DND-41 (cell line): Measurements from ENCODE around the gene SERPING1.

Experiments
- ATAC-seq: fragments of 200-7000 bp; cut with Tn5 transposase; 3 replicates; pipeline ENCODE4 v1.9.1; 2021; ENCODE audit warnings: low read depth; ENCODE audit not compliant: insufficient read depth
- DNase-seq: peaks from one replicate; pipeline ENCODE4 v3.0.0-alpha.2; 2020
- H2AFZ ChIP-seq: 2 replicates; pipeline ENCODE4 v1.6.0; 2012; ENCODE audit warnings: low read depth, low read length
- H3K27ac ChIP-seq: 2 replicates; pipeline ENCODE4 v1.5.1; 2012; ENCODE audit warnings: low read length, inconsistent platforms
- H3K27me3 ChIP-seq: fragments of 200-600 bp; sonication (generic); 2 replicates; pipeline ENCODE4 v1.6.0; 2012; ENCODE audit warnings: low read length, mild to moderate bottlenecking, inconsistent platforms; ENCODE audit not compliant: insufficient read depth, poor library complexity
- H3K36me3 ChIP-seq: 2 replicates; pipeline ENCODE4 v1.5.1; 2012; ENCODE audit warnings: low read length, inconsistent platforms; ENCODE audit not compliant: insufficient read depth
- H3K4me1 ChIP-seq: 2 replicates; pipeline ENCODE4 v1.5.1; 2012; ENCODE audit warnings: mild to moderate bottlenecking, low read length; ENCODE audit not compliant: insufficient read depth
- H3K4me2 ChIP-seq: 2 replicates; pipeline ENCODE4 v1.6.0; 2012; ENCODE audit warnings: mild to moderate bottlenecking, moderate library complexity, low read length, inconsistent platforms; ENCODE audit not compliant: insufficient read depth
- H3K4me3 ChIP-seq, 2 experiments: fragments of 200-600 bp in 1 of 2; shearing (Covaris generic) in 1 of 2; 2 replicates each; pipeline ENCODE4 v1.5.1; 2012 to 2016; ENCODE audit warnings: inconsistent platforms in 2 of 2, low read length in 2 of 2, mild to moderate bottlenecking in 2 of 2, low read depth in 1 of 2, moderate library complexity in 1 of 2
- H3K79me2 ChIP-seq: 2 replicates; pipeline ENCODE4 v1.6.0; 2012; ENCODE audit warnings: low read length, inconsistent platforms; ENCODE audit not compliant: insufficient read depth
- H3K9ac ChIP-seq: 2 replicates; pipeline ENCODE4 v1.6.0; 2012; ENCODE audit warnings: low read depth, mild to moderate bottlenecking, inconsistent platforms, low read length, moderate library complexity
- H3K9me3 ChIP-seq: 2 replicates; pipeline ENCODE4 v1.5.1; 2012; ENCODE audit warnings: low read length, moderate library complexity, mild to moderate bottlenecking, inconsistent platforms; ENCODE audit not compliant: insufficient read depth, severe bottlenecking
- H4K20me1 ChIP-seq: 2 replicates; pipeline ENCODE4 v1.6.0; 2012; ENCODE audit warnings: low read length; ENCODE audit not compliant: insufficient read depth
- EZH2 ChIP-seq: IDR thresholded peaks from 3 replicates; pipeline ENCODE4 v1.6.1; 2012; ENCODE audit warnings: borderline replicate concordance, low read depth, mild to moderate bottlenecking, moderate library complexity, low read length, inconsistent platforms; ENCODE audit not compliant: severe bottlenecking
- TF ChIP-seq, protein P1 (sequence below): IDR thresholded peaks from 2 replicates; pipeline ENCODE4 v1.5.1; 2012; ENCODE audit warnings: borderline replicate concordance, low read length, moderate library complexity, mild to moderate bottlenecking; ENCODE audit not compliant: poor library complexity, severe bottlenecking; ENCODE audit errors: extremely low read depth

The SERPING1 gene

GRCh38 chr11:57597461-57597915, at the start of gene SERPING1:
SERPING1 (plus strand) TSS chr11:57597685; CDS start chr11:57598271, 586 bp downstream.
- H3K27ac ChIP-seq, result no peak within 1 kb of the TSS
- DNase-seq (no peak), ATAC-seq (no peak)
- H3K4me3 ChIP-seq, result no peak within 1 kb of the TSS
- no peak within 1 kb of the TSS for H3K4me2 ChIP-seq
- H2AFZ ChIP-seq, result no peak within 1 kb of the TSS
- H3K27me3 ChIP-seq, result no peaks in the 10 kb centered on the region
- no peaks in the 10 kb centered on the region for H4K20me1 ChIP-seq
- H3K79me2 ChIP-seq, result no peaks in the 10 kb centered on the region
- no peaks in the 10 kb centered on the region for H3K4me1 ChIP-seq
- no peaks in the 10 kb centered on the region for H3K9me3 ChIP-seq
- TF ChIP-seq, protein P1, sequence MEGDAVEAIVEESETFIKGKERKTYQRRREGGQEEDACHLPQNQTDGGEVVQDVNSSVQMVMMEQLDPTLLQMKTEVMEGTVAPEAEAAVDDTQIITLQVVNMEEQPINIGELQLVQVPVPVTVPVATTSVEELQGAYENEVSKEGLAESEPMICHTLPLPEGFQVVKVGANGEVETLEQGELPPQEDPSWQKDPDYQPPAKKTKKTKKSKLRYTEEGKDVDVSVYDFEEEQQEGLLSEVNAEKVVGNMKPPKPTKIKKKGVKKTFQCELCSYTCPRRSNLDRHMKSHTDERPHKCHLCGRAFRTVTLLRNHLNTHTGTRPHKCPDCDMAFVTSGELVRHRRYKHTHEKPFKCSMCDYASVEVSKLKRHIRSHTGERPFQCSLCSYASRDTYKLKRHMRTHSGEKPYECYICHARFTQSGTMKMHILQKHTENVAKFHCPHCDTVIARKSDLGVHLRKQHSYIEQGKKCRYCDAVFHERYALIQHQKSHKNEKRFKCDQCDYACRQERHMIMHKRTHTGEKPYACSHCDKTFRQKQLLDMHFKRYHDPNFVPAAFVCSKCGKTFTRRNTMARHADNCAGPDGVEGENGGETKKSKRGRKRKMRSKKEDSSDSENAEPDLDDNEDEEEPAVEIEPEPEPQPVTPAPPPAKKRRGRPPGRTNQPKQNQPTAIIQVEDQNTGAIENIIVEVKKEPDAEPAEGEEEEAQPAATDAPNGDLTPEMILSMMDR, result no peak
- no peak for TF ChIP-seq EZH2
- H3K9ac ChIP-seq, result no peak within 1 kb of the TSS
- H3K36me3 ChIP-seq, result no peaks in the 10 kb centered on the region

- H3K4me2 ChIP-seq, result no peak overlapping the region
- TF ChIP-seq, protein P1, result no peak
- TF ChIP-seq EZH2, result no peak
- no peaks in the 10 kb centered on the region for H3K4me1 ChIP-seq
- no peak overlapping the region for H3K9ac ChIP-seq
- H2AFZ ChIP-seq, result no peak overlapping the region
- no peaks in the 10 kb centered on the region for H3K27me3 ChIP-seq
- DNase-seq (no peak), ATAC-seq (no peak)
- no peaks in the 10 kb centered on the region for H4K20me1 ChIP-seq
- H3K9me3 ChIP-seq, result no peaks in the 10 kb centered on the region
- peaks cover 60% of the 10 kb centered on the region for H3K36me3 ChIP-seq
- no peak overlapping the region for H3K4me3 ChIP-seq
- no peak overlapping the region for H3K27ac ChIP-seq
- H3K79me2 ChIP-seq, result no peaks in the 10 kb centered on the region
Measured at GRCh38 chr11:57547854-57548377, 49.6 kb upstream of the SERPING1 start.

DNA sequence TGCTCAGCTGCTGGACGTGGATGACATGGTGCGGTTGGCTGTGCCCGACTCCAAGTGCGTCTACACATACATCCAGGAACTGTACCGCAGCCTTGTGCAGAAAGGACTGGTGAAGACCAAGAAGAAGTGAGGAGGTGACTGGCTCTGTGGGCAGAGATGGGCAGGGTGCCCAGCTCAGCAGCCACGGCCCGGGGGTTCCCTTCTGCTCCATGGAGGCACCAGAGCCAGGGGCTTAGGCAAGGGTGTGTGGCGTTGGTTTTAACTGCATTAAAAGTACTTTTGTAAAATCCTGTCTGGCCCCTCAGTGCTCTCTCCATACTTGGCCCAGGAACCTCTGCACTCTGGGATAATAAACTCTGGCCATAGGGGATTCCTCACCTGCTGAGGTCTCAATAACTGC, 47.5 kb upstream of the SERPING1 start:
- Histone ChIP-seq H3K4me2 (no peak overlapping the region), H3K79me2 (no peaks in the 10 kb centered on the region), H3K4me3 (no peak overlapping the region), H4K20me1 (no peaks in the 10 kb centered on the region; the same call in 1 of the 2 replicates), H3K9ac (no peak overlapping the region), H2AFZ (no peak overlapping the region), H3K9me3 (no peaks in the 10 kb centered on the region), H3K27me3 (no peaks in the 10 kb centered on the region), H3K4me1 (no peaks in the 10 kb centered on the region), H3K36me3 (peaks cover 81% of the 10 kb centered on the region), H3K27ac (no peak overlapping the region)
- TF ChIP-seq, protein P1, result no peak
- no peak for TF ChIP-seq EZH2
- no peak for DNase-seq
- no peak for ATAC-seq
